Spleen (tissue), 7 donors: Measurements from ENCODE around the gene YARS1.

Experiments used
- POLR2A ChIP-seq, 3 donors: fragments of 450-650 bp; IDR thresholded peaks; one replicate each; pipeline ENCODE4 v1.5.1; 2017; ENCODE audit warnings: antibody characterized with exemption in 3 of 3, mild to moderate bottlenecking in 1 of 3
- TF ChIP-seq, protein P1 (sequence below), 11 experiments: fragments of 200-600 bp in 7 of 11; fragments of 450-650 bp in 4 of 11; sonication (generic) in 4 of 11; IDR thresholded peaks in 8 of 11; conservative IDR thresholded peaks in 3 of 11; 1 replicate in 7 of 11; 2 replicates in 4 of 11; pipeline versions ENCODE4 v1.4.0 to v1.8.0; 2016 to 2021; ENCODE audit warnings: antibody characterized with exemption in 11 of 11, inconsistent platforms in 4 of 11, mild to moderate bottlenecking in 1 of 11
- donor health status: DM: no; HTN: no; CAD: no; lungs with moderate emphysema.
- donor health status: DM: no; HTN: no; CAD: no.
- donor health status: DM: no; HTN: no; CAD: no.

DNA sequence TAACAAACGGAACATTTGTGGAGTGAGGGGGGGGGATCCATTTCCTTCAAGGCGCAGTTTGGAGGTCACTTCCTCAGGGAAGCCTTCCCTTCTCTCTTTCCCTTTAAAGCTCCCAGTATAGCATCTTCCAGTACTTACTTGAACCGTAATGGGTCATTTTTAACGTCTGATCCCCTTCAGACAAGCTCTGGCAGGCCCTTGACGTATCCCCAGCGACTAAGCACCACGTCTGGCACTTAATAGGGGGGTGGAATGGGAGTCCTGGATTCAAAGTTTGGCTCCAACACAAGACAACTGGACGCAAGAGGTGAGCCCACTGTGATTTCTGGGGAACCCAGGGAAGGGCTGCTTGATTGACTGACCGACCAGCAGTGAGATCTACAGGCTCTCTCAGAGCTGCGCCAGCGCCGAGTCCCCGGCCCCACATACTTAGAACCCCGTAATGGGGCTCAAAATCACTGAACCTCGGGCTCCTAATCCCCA, 441 bp downstream of the YARS1 start:
- TF ChIP-seq, protein P1, sequence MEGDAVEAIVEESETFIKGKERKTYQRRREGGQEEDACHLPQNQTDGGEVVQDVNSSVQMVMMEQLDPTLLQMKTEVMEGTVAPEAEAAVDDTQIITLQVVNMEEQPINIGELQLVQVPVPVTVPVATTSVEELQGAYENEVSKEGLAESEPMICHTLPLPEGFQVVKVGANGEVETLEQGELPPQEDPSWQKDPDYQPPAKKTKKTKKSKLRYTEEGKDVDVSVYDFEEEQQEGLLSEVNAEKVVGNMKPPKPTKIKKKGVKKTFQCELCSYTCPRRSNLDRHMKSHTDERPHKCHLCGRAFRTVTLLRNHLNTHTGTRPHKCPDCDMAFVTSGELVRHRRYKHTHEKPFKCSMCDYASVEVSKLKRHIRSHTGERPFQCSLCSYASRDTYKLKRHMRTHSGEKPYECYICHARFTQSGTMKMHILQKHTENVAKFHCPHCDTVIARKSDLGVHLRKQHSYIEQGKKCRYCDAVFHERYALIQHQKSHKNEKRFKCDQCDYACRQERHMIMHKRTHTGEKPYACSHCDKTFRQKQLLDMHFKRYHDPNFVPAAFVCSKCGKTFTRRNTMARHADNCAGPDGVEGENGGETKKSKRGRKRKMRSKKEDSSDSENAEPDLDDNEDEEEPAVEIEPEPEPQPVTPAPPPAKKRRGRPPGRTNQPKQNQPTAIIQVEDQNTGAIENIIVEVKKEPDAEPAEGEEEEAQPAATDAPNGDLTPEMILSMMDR (IDR thresholded peaks at IDR 0.05 in 8 of 11, conservative IDR thresholded peaks at IDR 0.05 in 3 of 11), result no peak
- TF ChIP-seq POLR2A (IDR thresholded peaks at IDR 0.05), result no peak
